ENCODE results near the gene TCF7L2.

TCF7L2 gene

DNA sequence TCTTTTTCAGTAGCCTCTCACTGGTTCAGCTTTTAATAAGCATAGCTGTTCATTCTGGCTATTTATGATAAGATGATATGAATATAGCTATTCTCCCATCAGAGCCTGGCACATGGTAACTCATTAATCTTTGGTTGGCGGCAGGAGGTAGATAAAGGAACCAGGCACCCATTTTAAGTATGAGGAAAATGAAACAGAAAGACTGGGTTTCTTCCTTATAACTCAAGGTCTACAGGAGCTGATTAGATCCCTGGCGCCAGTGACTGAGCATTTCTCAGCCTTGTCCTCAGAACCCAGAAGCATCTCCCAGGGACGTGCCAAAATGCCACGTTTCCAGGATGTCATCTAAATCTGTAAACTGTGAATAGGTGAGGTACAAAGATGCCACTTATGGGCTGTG lies 141.9 kb downstream of the TCF7L2 start:
- peaks cover 0 to 27% (median 5%) of the 10 kb centered on the region in 3 donors for H3K36me3 ChIP-seq
- peak in 1 of 2 donors; percentile 48 for DNase-seq
- TF ChIP-seq CTCF (IDR thresholded peaks at IDR 0.05): no peak
- peaks cover 0 to 58% (median 35%) of the 10 kb centered on the region in 4 donors for H3K4me1 ChIP-seq
- H3K27ac ChIP-seq: no peak overlapping the region
- H3K27me3 ChIP-seq: no peaks in the 10 kb centered on the region
- no peaks in the 10 kb centered on the region for H3K9me3 ChIP-seq
- H3K4me3 ChIP-seq: no peak overlapping the region
- intact Hi-C loops (cut with DNase I; ENCODE audit: low total_unique reads): no loop called here

GRCh38 chr10:113093188-113094113 lies 143.4 kb downstream of the TCF7L2 start:
- no peaks in the 10 kb centered on the region for H3K9me3 ChIP-seq
- TF ChIP-seq CTCF (IDR thresholded peaks at IDR 0.05): no peak
- DNase-seq: peak in 1 of 2 donors; percentile 31
- intact Hi-C loops (cut with DNase I; ENCODE audit: low total_unique reads): no loop called here
- H3K4me1 ChIP-seq: peaks cover 0 to 47% (median 29%) of the 10 kb centered on the region in 4 donors
- no peaks in the 10 kb centered on the region for H3K27me3 ChIP-seq
- no peak overlapping the region for H3K27ac ChIP-seq
- peaks cover 0 to 27% (median 5%) of the 10 kb centered on the region in 3 donors for H3K36me3 ChIP-seq
- no peak overlapping the region for H3K4me3 ChIP-seq

DNA sequence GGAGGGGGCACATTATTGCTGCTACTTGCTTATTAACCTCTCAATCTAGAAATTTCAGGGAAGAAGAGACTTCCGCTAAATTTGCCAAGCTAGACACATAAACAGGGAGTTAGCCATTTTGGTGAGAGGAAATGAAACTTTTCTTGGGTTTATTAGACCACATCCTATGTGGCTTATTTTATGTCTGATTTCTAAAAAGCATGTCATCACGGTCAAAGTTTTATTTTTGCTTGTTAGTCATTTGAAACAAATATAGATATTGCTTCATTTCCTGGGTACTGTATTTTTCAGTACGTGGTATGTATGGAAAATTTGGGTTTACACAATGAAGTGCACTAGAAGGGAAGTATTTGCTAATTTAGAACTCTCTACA lies 144.1 kb downstream of the TCF7L2 start:
- H3K27me3 ChIP-seq: no peaks in the 10 kb centered on the region
- no peak overlapping the region for H3K4me3 ChIP-seq
- H3K36me3 ChIP-seq: peaks cover 0 to 27% (median 5%) of the 10 kb centered on the region in 3 donors
- intact Hi-C loops (cut with DNase I; ENCODE audit: low total_unique reads): no loop called here
- no peak for DNase-seq
- TF ChIP-seq CTCF (IDR thresholded peaks at IDR 0.05): no peak
- H3K27ac ChIP-seq: no peak overlapping the region
- no peaks in the 10 kb centered on the region for H3K9me3 ChIP-seq
- H3K4me1 ChIP-seq: peaks cover 0 to 46% (median 29%) of the 10 kb centered on the region in 4 donors

GRCh38 chr10:113095419-113096127 lies 145.5 kb downstream of the TCF7L2 start:
- Histone ChIP-seq H3K36me3 (peaks cover 0 to 17% (median 5%) of the 10 kb centered on the region in 3 donors), H3K4me1 (peaks cover 0 to 46% (median 32%) of the 10 kb centered on the region in 4 donors), H3K27ac (peak overlapping the region in 1 of 2 donors; percentile 65), H3K4me3 (no peak overlapping the region), H3K9me3 (no peaks in the 10 kb centered on the region), H3K27me3 (no peaks in the 10 kb centered on the region)
- intact Hi-C loops (cut with DNase I; ENCODE audit: low total_unique reads): no loop called here
- DNase-seq: peak in 1 of 2 donors; percentile 56
- no peak for TF ChIP-seq CTCF (IDR thresholded peaks at IDR 0.05)

- intact Hi-C loops (cut with DNase I; ENCODE audit: low total_unique reads): no loop called here
- peak in 1 of 2 donors; percentile 64 for DNase-seq
- TF ChIP-seq CTCF (IDR thresholded peaks at IDR 0.05): no peak
- peaks cover 0 to 46% (median 32%) of the 10 kb centered on the region in 4 donors for H3K4me1 ChIP-seq
- peak overlapping the region; percentile 64 to 65 for H3K27ac ChIP-seq
- H3K4me3 ChIP-seq: no peak overlapping the region
- peaks cover 0 to 16% (median 5%) of the 10 kb centered on the region in 3 donors for H3K36me3 ChIP-seq
- no peaks in the 10 kb centered on the region for H3K9me3 ChIP-seq
- H3K27me3 ChIP-seq: no peaks in the 10 kb centered on the region
Measured at GRCh38 chr10:113096128-113096996, 146.3 kb downstream of the TCF7L2 start.
